K562 (cell line): Measurements from ENCODE around the gene METAP2. TPM values are rescaled to one million over a fixed set of nuclear protein-coding genes. Genes with fewer than 3 reads are reported as not detected.
"Not testable (repeated sequence)": the region's sequence is repeated elsewhere in the genome, so short reads cannot be mapped to it uniquely, and the experiment has no call there.

Experiments used
- ATAC-seq: fragments of 200-7000 bp; cut with Tn5 transposase; 3 replicates; pipeline ENCODE4 v1.9.1; 2020; ENCODE audit warnings: moderate library complexity
- BruUV-seq: library from RNA; stranded (reverse); fragments of 400-500 nt; replicated peaks from 2 replicates; lab custom pipeline; 2021; lab: Mats Ljungman, UMichigan
- CTCF ChIA-PET: fragments of 300-600 bp; formaldehyde crosslinking; extraction: SDS; loops from one replicate; lab custom pipeline; 2021; ENCODE audit warnings: low intra/inter-chr PET ratio; lab: Yijun Ruan, JAX
- POLR2A ChIA-PET: fragments of 300-600, 350-650 bp; sonication (Branson Sonifier 250); formaldehyde crosslinking; extraction: SDS; loops from one replicate; lab custom pipeline; 2021; ENCODE audit warnings: antibody characterized with exemption, inconsistent platforms; lab: Yijun Ruan, JAX
- DNase-seq, 4 experiments: peaks; one replicate each; pipeline versions ENCODE4 v3.0.0 to v3.0.0-alpha.2; 2011 to 2018; ENCODE audit warnings: low spot score in 3 of 4, mixed read lengths in 3 of 4; ENCODE audit errors: extremely low read depth in 1 of 4
- FAIRE-seq: peaks from 2 replicates; lab custom pipeline; 2011; peaks lifted over from hg19 to GRCh38; lab: Jason Lieb, UNC
- H2AFZ ChIP-seq: 2 replicates; pipeline ENCODE4 v1.6.0; 2011; ENCODE audit warnings: low read depth, low read length, control low read depth, inconsistent platforms
- H3K27ac ChIP-seq: fragments of 200-600 bp; 3 replicates; pipeline ENCODE4 v1.8.0; 2011; ENCODE audit warnings: low read depth, mild to moderate bottlenecking, control low read depth, inconsistent platforms, low read length, moderate library complexity, mixed read lengths; ENCODE audit errors: extremely low read depth
- H3K27me3 ChIP-seq, 2 experiments: fragments of 300-600 bp in 1 of 2; 2 replicates in 1 of 2; 3 replicates in 1 of 2; pipeline versions ENCODE4 v1.6.0 to v1.8.0; 2011; ENCODE audit warnings: inconsistent platforms in 2 of 2, low read length in 2 of 2, mild to moderate bottlenecking in 1 of 2, mixed read lengths in 1 of 2, moderate library complexity in 1 of 2; ENCODE audit not compliant: control insufficient read depth in 2 of 2, insufficient read depth in 2 of 2
- H3K36me3 ChIP-seq: fragments of 300-600 bp; 3 replicates; pipeline ENCODE4 v1.8.0; 2011; ENCODE audit warnings: mild to moderate bottlenecking, low read length, inconsistent platforms; ENCODE audit not compliant: control insufficient read depth, insufficient read depth
- H3K4me1 ChIP-seq, 2 experiments: fragments of 200-600 bp in 1 of 2; replicated peaks in 1 of 2; 2 replicates in 1 of 2; 3 replicates in 1 of 2; pipeline versions ENCODE4 v1.5.1 to v1.8.0; 2011; ENCODE audit warnings: inconsistent platforms in 2 of 2, low read length in 2 of 2, mild to moderate bottlenecking in 1 of 2, mixed read lengths in 1 of 2, moderate library complexity in 1 of 2; ENCODE audit not compliant: control insufficient read depth in 2 of 2, insufficient read depth in 2 of 2
- H3K4me2 ChIP-seq: 2 replicates; pipeline ENCODE4 v1.6.1; 2011; ENCODE audit warnings: low read length, control low read depth, inconsistent platforms, mixed read lengths; ENCODE audit not compliant: insufficient read depth
- H3K4me3 ChIP-seq: fragments of 200-600 bp; sonication (generic), shearing (Covaris generic); 2 replicates; pipeline ENCODE4 v1.5.1; 2016; ENCODE audit warnings: control low read depth, inconsistent platforms
- H3K79me2 ChIP-seq: fragments of 200-600 bp; 3 replicates; pipeline ENCODE4 v1.8.0; 2011; ENCODE audit warnings: low read length, inconsistent platforms; ENCODE audit not compliant: control insufficient read depth, insufficient read depth
- H3K9ac ChIP-seq, 2 experiments: 2 replicates each; pipeline versions ENCODE4 v1.6.0 to v1.6.1; 2011; ENCODE audit warnings: low read depth in 2 of 2, low read length in 2 of 2, control low read depth in 1 of 2, inconsistent platforms in 1 of 2, mild to moderate bottlenecking in 1 of 2, mixed read lengths in 1 of 2; ENCODE audit not compliant: insufficient read depth in 1 of 2
- H3K9me1 ChIP-seq: one replicate; pipeline ENCODE4 v1.6.0; 2011; ENCODE audit warnings: inconsistent platforms, mild to moderate bottlenecking, low read length, moderate library complexity; ENCODE audit not compliant: control insufficient read depth, insufficient read depth
- H3K9me3 ChIP-seq: replicated peaks from 2 replicates; pipeline ENCODE4 v1.5.1; 2011; ENCODE audit warnings: low read depth, low read length, inconsistent platforms; ENCODE audit not compliant: control insufficient read depth, insufficient read depth
- H4K20me1 ChIP-seq: replicated peaks from 2 replicates; pipeline ENCODE4 v1.6.1; 2011; ENCODE audit warnings: low read length, inconsistent platforms, mixed read lengths; ENCODE audit not compliant: control insufficient read depth, insufficient read depth
- CSDE1 ChIP-seq, 2 experiments: fragments of 450-650 bp; IDR thresholded peaks; 2 replicates each; pipeline ENCODE4 v1.6.1; 2016; ENCODE audit warnings: mild to moderate bottlenecking in 1 of 2
- EP300 ChIP-seq: IDR thresholded peaks from 2 replicates; pipeline ENCODE4 v1.6.1; 2012; ENCODE audit warnings: low read length, improper control_type of control experiment
- HDGF ChIP-seq: fragments of 450-650 bp; IDR thresholded peaks from 2 replicates; pipeline ENCODE4 v1.6.1; 2016
- KAT2B ChIP-seq: IDR thresholded peaks from one replicate; pipeline ENCODE4 v1.6.1; 2012; ENCODE audit warnings: low read depth, mild to moderate bottlenecking, control low read depth, inconsistent platforms, low read length, moderate library complexity
- L3MBTL2 ChIP-seq: fragments of 450-650 bp; IDR thresholded peaks from 2 replicates; pipeline ENCODE4 v1.6.1; 2016; ENCODE audit warnings: mild to moderate bottlenecking, moderate library complexity
- NR4A1 ChIP-seq, 2 experiments: fragments of 250-450 bp in 1 of 2; fragments of 450-650 bp in 1 of 2; sonication (Bioruptor Pico) in 1 of 2; IDR thresholded peaks; 2 replicates each; pipeline versions ENCODE4 v1.4.0 to v1.6.1; 2016 to 2020; ENCODE audit warnings: mild to moderate bottlenecking in 2 of 2, missing compliant biosample characterization in 1 of 2, missing genetic modification characterization in 1 of 2, moderate library complexity in 1 of 2
- PTBP1 ChIP-seq: fragments of 200-400 bp; formaldehyde crosslinking; IDR thresholded peaks from 2 replicates; pipeline ENCODE4 v1.6.1; 2017; ENCODE audit warnings: low read depth, low read length
- SLC30A9 ChIP-seq: fragments of 250-450 bp; sonication (Bioruptor Pico); IDR thresholded peaks from 2 replicates; pipeline ENCODE4 v1.8.0; 2022; ENCODE audit warnings: mild to moderate bottlenecking, moderate library complexity
- SMARCA5 ChIP-seq: fragments of 450-650 bp; IDR thresholded peaks from 2 replicates; pipeline ENCODE4 v1.6.1; 2016
- STAG1 ChIP-seq: sonication (generic); formaldehyde crosslinking; IDR thresholded peaks from 2 replicates; pipeline ENCODE4 v1.5.0; 2020; ENCODE audit warnings: missing genetic modification reagents, borderline replicate concordance
- XRCC5 ChIP-seq: fragments of 200-400 bp; formaldehyde crosslinking; IDR thresholded peaks from 2 replicates; pipeline ENCODE4 v1.6.1; 2017; ENCODE audit warnings: low read depth, mild to moderate bottlenecking, low read length
- ZNF121 ChIP-seq: sonication (generic); formaldehyde crosslinking; conservative IDR thresholded peaks from 2 replicates; pipeline ENCODE4 v1.8.0; 2022; ENCODE audit warnings: missing genetic modification reagents
- ZNF41 ChIP-seq: fragments of 250-450 bp; sonication (Bioruptor Pico); conservative IDR thresholded peaks from 2 replicates; pipeline ENCODE4 v1.4.0; 2020; ENCODE audit warnings: mild to moderate bottlenecking
- WGBS: fragments of 100-300 bp; shearing (Covaris generic); methylation state at CpG from one replicate; pipeline ENCODE4 v1.1.6; 2016; ENCODE audit warnings: low coverage, mixed read lengths; ENCODE audit not compliant: insufficient coverage; ENCODE audit errors: missing lambda C conversion rate; 5-methylcytosine and 5-hydroxymethylcytosine counted together
- in situ Hi-C: fragments of 300-500 bp; cut with MboI; formaldehyde crosslinking; loops from 4 replicates; pipeline ENCODE4 v1.15.0; 2018; ENCODE audit warnings: inconsistent platforms, mixed read lengths
- intact Hi-C: fragments of 100-400 bp; cut with micrococcal nuclease; formaldehyde crosslinking; loops from 2 replicates; pipeline ENCODE4 v1.14.2; 2022
- polyA plus RNA-seq, 8 experiments: library from polyadenylated mRNA; depleted of rRNA in 4 of 8; stranded (reverse) in 5 of 8; unstranded in 3 of 8; fragments of >200 nt; fragmentation: Nextera tagmentation in 2 of 8; fragmentation: Illumina TruSeq in 1 of 8; extraction: Ambion mirVana in 2 of 8; extraction: Trizol in 1 of 8; gene quantifications; 2 replicates each; pipeline versions ENCODE4 v1.2.1 to v1.2.3, GENCODE V29; 2011 to 2014; ENCODE audit warnings: inconsistent platforms in 1 of 8, missing spikeins in 1 of 8
- total RNA-seq, 7 experiments: library from RNA; depleted of rRNA in 6 of 7; stranded (reverse); fragments of >200 nt in 6 of 7; fragmentation: Illumina TruSeq in 2 of 7; extraction: Trizol in 2 of 7; gene quantifications; 2 replicates each; pipeline versions ENCODE4 v1.2.1 to v1.2.3, GENCODE V29; 2011 to 2021; ENCODE audit warnings: low replicate concordance in 1 of 7
- TF ChIP-seq, protein P1 (sequence below), 3 experiments: fragments of 200-800 bp in 1 of 3; sonication (Bioruptor generic) in 1 of 3; sonication (generic) in 1 of 3; formaldehyde crosslinking in 1 of 3; IDR thresholded peaks; 2 replicates each; pipeline versions ENCODE4 v1.6.1 to v1.8.0; 2016 to 2022; ENCODE audit warnings: mild to moderate bottlenecking in 2 of 3, missing compliant biosample characterization in 2 of 3, missing genetic modification characterization in 2 of 3, missing genetic modification reagents in 1 of 3
- TF ChIP-seq, protein P2 (sequence below): conservative IDR thresholded peaks from 2 replicates; pipeline ENCODE4 v1.6.1; 2011; ENCODE audit warnings: low read depth, mild to moderate bottlenecking, low read length; ENCODE audit not compliant: control insufficient read depth

Gene METAP2
- total and polyA plus RNA-seq, 9 of the 15 experiments (the other 6 are each of a cell fraction or from before 2014, with no cell fraction given): 75.5 to 205 (median 164) TPM

DNA sequence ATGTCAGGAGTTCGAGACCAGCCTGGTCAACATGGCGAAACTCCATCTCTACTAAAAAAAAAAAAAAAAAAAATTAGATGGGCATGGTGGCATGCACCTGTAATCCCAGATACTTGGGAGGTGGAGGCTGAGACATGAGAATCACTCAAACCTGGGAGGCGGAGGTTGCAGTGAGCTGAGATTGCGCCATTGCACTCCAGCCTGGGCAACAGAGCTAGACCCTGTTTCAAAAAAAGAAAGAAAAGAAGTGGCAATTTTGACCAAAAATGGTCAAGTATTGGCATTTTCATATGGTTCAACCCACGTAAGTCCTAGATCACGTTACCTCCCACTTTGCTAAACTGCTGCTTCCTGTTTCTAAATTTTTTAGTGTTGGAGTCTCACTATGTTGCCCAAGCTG lies 8.6 kb downstream of the METAP2 start:
- TF ChIP-seq ZNF121 (CRISPR knock-in tag): peak; percentile 67
- in situ Hi-C loops, H3K4me1 ChIP-seq, H3K9me3 ChIP-seq, intact Hi-C loops, CTCF ChIA-PET, H3K4me2 ChIP-seq, DNase-seq, BruUV-seq, H3K9ac ChIP-seq, H2AFZ ChIP-seq, H3K27me3 ChIP-seq, FAIRE-seq, H3K27ac ChIP-seq, H4K20me1 ChIP-seq, ATAC-seq, H3K4me3 ChIP-seq, H3K9me1 ChIP-seq: not testable (repeated sequence)
- WGBS: 98% methylated on average over 5 of the region's 6 CpGs
- peaks cover 93% of the 10 kb centered on the region for H3K36me3 ChIP-seq
- H3K79me2 ChIP-seq: peaks cover 73% of the 10 kb centered on the region
- POLR2A ChIA-PET: interaction anchor here (2.7 kb wide), 1 partner anchor 9 kb away, joined by 21 read pairs; the partner anchor contains the start of gene METAP2

DNA sequence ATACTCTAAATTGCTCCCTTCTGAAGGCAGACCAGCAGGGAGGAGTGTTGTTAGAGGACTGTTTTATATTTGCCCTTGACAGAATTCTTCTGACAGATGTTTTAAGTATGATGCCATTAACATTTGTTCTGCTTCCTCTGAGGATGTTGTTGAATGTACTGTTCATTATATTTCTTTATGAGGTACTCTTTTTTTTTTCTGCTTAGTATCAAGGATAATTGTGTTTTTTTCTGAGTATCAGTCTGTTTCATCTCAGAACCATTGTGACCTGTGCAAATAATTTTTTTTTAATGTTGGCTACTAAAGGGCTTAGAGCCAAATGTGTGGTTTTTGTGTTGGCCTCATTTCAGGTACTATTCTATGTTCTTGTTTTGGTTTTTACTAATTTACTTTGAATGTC lies 10.6 kb downstream of the METAP2 start:
- in situ Hi-C loops: no loop called here
- no peak overlapping the region for H3K27ac ChIP-seq
- no TSS peak for BruUV-seq
- intact Hi-C loops: no loop called here
- H3K79me2 ChIP-seq: peaks cover 57% of the 10 kb centered on the region
- DNase-seq (no peak), FAIRE-seq (no peak), ATAC-seq (no peak)
- H4K20me1 ChIP-seq: 0 out of 2 replicates have a peak, but pooled peaks cover 10% of the 10 kb centered on the region
- peaks cover 89% of the 10 kb centered on the region for H3K36me3 ChIP-seq
- no peak overlapping the region for H3K9ac ChIP-seq
- no peaks in the 10 kb centered on the region for H3K9me3 ChIP-seq
- no peaks in the 10 kb centered on the region for H3K9me1 ChIP-seq
- ChIA-PET POLR2A (interaction anchor here (1.8 kb wide), 1 partner anchor 11 kb away, joined by 6 read pairs; the partner anchor contains the start of gene METAP2), CTCF (interaction anchor here (0.7 kb wide), 1 partner anchor 373 kb away, joined by 3 read pairs; no protein-coding TSS in a partner anchor)
- no peak overlapping the region for H3K4me2 ChIP-seq
- H3K4me3 ChIP-seq: no peak overlapping the region
- peaks cover 0 to 6% of the 10 kb centered on the region in 2 experiments; a peak in 1 of 5 replicates for H3K4me1 ChIP-seq
- no peaks in the 10 kb centered on the region for H3K27me3 ChIP-seq
- H2AFZ ChIP-seq: no peak overlapping the region
- TF ChIP-seq, protein P1, sequence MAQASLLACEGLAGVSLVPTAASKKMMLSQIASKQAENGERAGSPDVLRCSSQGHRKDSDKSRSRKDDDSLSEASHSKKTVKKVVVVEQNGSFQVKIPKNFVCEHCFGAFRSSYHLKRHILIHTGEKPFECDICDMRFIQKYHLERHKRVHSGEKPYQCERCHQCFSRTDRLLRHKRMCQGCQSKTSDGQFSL (CRISPR knock-in tag; IDR thresholded peaks at IDR 0.05): no peak
- TF ChIP-seq, protein P1 (tag; IDR thresholded peaks at IDR 0.05): no peak
- TF ChIP-seq XRCC5 (no peak), HDGF (no peak), SMARCA5 (no peak), SLC30A9 (CRISPR knock-in tag) (no peak), CSDE1 (IDR thresholded peaks at IDR 0.05) (no peak), ZNF41 (CRISPR knock-in tag) (no peak), EP300 (no peak), PTBP1 (no peak), L3MBTL2 (no peak), NR4A1 (CRISPR knock-in tag; IDR thresholded peaks at IDR 0.05) (no peak), NR4A1 (tag; IDR thresholded peaks at IDR 0.05) (no peak), KAT2B (no peak), STAG1 (CRISPR knock-in tag) (no peak)
- TF ChIP-seq, protein P2, sequence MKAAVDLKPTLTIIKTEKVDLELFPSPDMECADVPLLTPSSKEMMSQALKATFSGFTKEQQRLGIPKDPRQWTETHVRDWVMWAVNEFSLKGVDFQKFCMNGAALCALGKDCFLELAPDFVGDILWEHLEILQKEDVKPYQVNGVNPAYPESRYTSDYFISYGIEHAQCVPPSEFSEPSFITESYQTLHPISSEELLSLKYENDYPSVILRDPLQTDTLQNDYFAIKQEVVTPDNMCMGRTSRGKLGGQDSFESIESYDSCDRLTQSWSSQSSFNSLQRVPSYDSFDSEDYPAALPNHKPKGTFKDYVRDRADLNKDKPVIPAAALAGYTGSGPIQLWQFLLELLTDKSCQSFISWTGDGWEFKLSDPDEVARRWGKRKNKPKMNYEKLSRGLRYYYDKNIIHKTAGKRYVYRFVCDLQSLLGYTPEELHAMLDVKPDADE: no peak
